Neural cell (in vitro differentiated cells): ENCODE results near the gene TTR. TPM values are rescaled to one million over a fixed set of nuclear protein-coding genes. Genes with fewer than 3 reads are reported as not detected.

Experiments
- H2AFZ ChIP-seq: fragments of 200-600, 300-800 bp; sonication (generic), shearing (Covaris generic); 2 replicates; pipeline ENCODE4 v1.6.0; 2014; ENCODE audit warnings: low read depth, mild to moderate bottlenecking, antibody characterized with exemption, low read length, moderate library complexity
- H3F3A ChIP-seq: fragments of 200-600 bp; shearing (Covaris generic); 2 replicates; pipeline ENCODE4 v1.6.1; 2016; ENCODE audit warnings: mild to moderate bottlenecking, moderate library complexity, mixed read lengths, antibody characterized with exemption, low read length; ENCODE audit not compliant: insufficient read depth, poor library complexity, severe bottlenecking
- H3K27ac ChIP-seq: fragments of 200-600, 300-800 bp; sonication (generic), shearing (Covaris generic); 2 replicates; pipeline ENCODE4 v1.5.1; 2014; ENCODE audit warnings: mild to moderate bottlenecking, low read length, moderate library complexity
- H3K27me3 ChIP-seq: fragments of 300-800, 200-600 bp; sonication (generic), shearing (Covaris generic); 2 replicates; pipeline ENCODE4 v1.6.0; 2014; ENCODE audit warnings: mild to moderate bottlenecking, low read depth, low read length, moderate library complexity; ENCODE audit not compliant: insufficient read depth
- H3K36me3 ChIP-seq: fragments of 300-800, 200-600 bp; sonication (generic), shearing (Covaris generic); 2 replicates; pipeline ENCODE4 v1.5.1; 2014; ENCODE audit warnings: mild to moderate bottlenecking, antibody characterized with exemption, low read length, moderate library complexity; ENCODE audit not compliant: insufficient read depth
- H3K4me2 ChIP-seq: fragments of 300-800, 200-600 bp; sonication (generic), shearing (Covaris generic); 2 replicates; pipeline ENCODE4 v1.6.0; 2014; ENCODE audit warnings: mild to moderate bottlenecking, low read length
- H3K4me3 ChIP-seq: fragments of 300-800, 200-600 bp; sonication (generic), shearing (Covaris generic); 2 replicates; pipeline ENCODE4 v1.5.1; 2014; ENCODE audit warnings: mild to moderate bottlenecking, low read length, moderate library complexity
- H3K79me2 ChIP-seq: fragments of 200-600 bp; shearing (Covaris generic); replicated peaks from 2 replicates; pipeline ENCODE4 v1.6.0; 2014; ENCODE audit warnings: mild to moderate bottlenecking, low read length, moderate library complexity; ENCODE audit not compliant: insufficient read depth
- H3K9ac ChIP-seq: fragments of 300-800, 200-600 bp; sonication (generic), shearing (Covaris generic); 2 replicates; pipeline ENCODE4 v1.6.1; 2016; ENCODE audit warnings: mild to moderate bottlenecking, low read length, mixed read lengths
- H3K9me2 ChIP-seq: fragments of 200-600 bp; shearing (Covaris generic); 2 replicates; pipeline ENCODE4 v1.6.1; 2016; ENCODE audit warnings: mild to moderate bottlenecking, low read length, mixed read lengths; ENCODE audit not compliant: insufficient read depth
- H3K9me3 ChIP-seq: fragments of 200-600, 300-800 bp; sonication (generic), shearing (Covaris generic); 2 replicates; pipeline ENCODE4 v1.6.1; 2016; ENCODE audit warnings: mild to moderate bottlenecking, mixed run types, low read length, moderate library complexity, mixed read lengths
- H4K20me1 ChIP-seq: fragments of 200-600 bp; shearing (Covaris generic); 2 replicates; pipeline ENCODE4 v1.6.1; 2016; ENCODE audit warnings: mild to moderate bottlenecking, mixed run types; ENCODE audit not compliant: insufficient read depth
- CTCF ChIP-seq: fragments of 450-650 bp; IDR thresholded peaks from 2 replicates; pipeline ENCODE4 v1.5.1; 2014; ENCODE audit warnings: antibody characterized with exemption, mild to moderate bottlenecking, moderate library complexity; ENCODE audit not compliant: poor library complexity, severe bottlenecking
- EP300 ChIP-seq: fragments of 450-650 bp; conservative IDR thresholded peaks from 2 replicates; pipeline ENCODE4 v1.6.1; 2014; ENCODE audit warnings: antibody characterized with exemption, mild to moderate bottlenecking, moderate library complexity; ENCODE audit not compliant: poor library complexity, severe bottlenecking
- EZH2 ChIP-seq: fragments of 200-600, 300-800 bp; shearing (Covaris generic), sonication (generic); IDR thresholded peaks from 2 replicates; pipeline ENCODE4 v1.6.1; 2014; ENCODE audit warnings: antibody characterized with exemption, low read length, borderline replicate concordance, mild to moderate bottlenecking; ENCODE audit not compliant: insufficient read depth, poor library complexity, severe bottlenecking
- MXI1 ChIP-seq: fragments of 450-650 bp; conservative IDR thresholded peaks from 2 replicates; pipeline ENCODE4 v1.6.1; 2014; ENCODE audit warnings: antibody characterized with exemption, mild to moderate bottlenecking; ENCODE audit not compliant: poor library complexity, severe bottlenecking
- POLR2AphosphoS5 ChIP-seq: IDR thresholded peaks from 2 replicates; pipeline ENCODE4 v1.6.1; 2012
- RAD21 ChIP-seq: fragments of 450-650 bp; conservative IDR thresholded peaks from 2 replicates; pipeline ENCODE4 v1.6.1; 2014; ENCODE audit warnings: antibody characterized with exemption, mild to moderate bottlenecking, moderate library complexity
- REST ChIP-seq: IDR thresholded peaks from 2 replicates; pipeline ENCODE4 v1.6.1; 2012; ENCODE audit warnings: borderline replicate concordance
- SMC3 ChIP-seq: fragments of 450-650 bp; conservative IDR thresholded peaks from 2 replicates; pipeline ENCODE4 v1.6.1; 2014; ENCODE audit warnings: antibody characterized with exemption, mild to moderate bottlenecking, moderate library complexity; ENCODE audit not compliant: poor library complexity
- TAF1 ChIP-seq: IDR thresholded peaks from 2 replicates; pipeline ENCODE4 v1.6.1; 2012; ENCODE audit warnings: low read depth
- polyA plus RNA-seq: library from polyadenylated mRNA; depleted of rRNA; stranded (reverse); fragments of >200 nt; gene quantifications from 2 replicates; pipeline ENCODE4 v1.2.3, GENCODE V29; 2014

TTR gene
- polyA plus RNA-seq, 1 donor from 2014 or later: not detected

GRCh38 chr18:31587529-31587928 lies 4.1 kb upstream of the TTR start:
- Histone ChIP-seq H3K79me2 (no peaks in the 10 kb centered on the region), H3K9ac (no peak overlapping the region), H3K4me2 (no peak overlapping the region), H3K27ac (no peak overlapping the region), H3F3A (no peaks in the 10 kb centered on the region), H3K9me3 (no peaks in the 10 kb centered on the region), H3K4me3 (no peak overlapping the region), H3K9me2 (no peaks in the 10 kb centered on the region), H3K27me3 (no peaks in the 10 kb centered on the region), H3K36me3 (no peaks in the 10 kb centered on the region), H4K20me1 (no peaks in the 10 kb centered on the region), H2AFZ (no peak overlapping the region)
- TF ChIP-seq MXI1: no peak
- TF ChIP-seq CTCF: no peak
- TF ChIP-seq EP300: no peak
- TF ChIP-seq SMC3: no peak
- TF ChIP-seq TAF1: no peak
- TF ChIP-seq POLR2AphosphoS5: no peak
- no peak for TF ChIP-seq EZH2
- TF ChIP-seq RAD21: no peak
- TF ChIP-seq REST: no peak

GRCh38 chr18:31590570-31590969 lies 1.1 kb upstream of the TTR start:
- TF ChIP-seq EZH2 (no peak), TAF1 (no peak), POLR2AphosphoS5 (no peak), REST (no peak), CTCF (no peak), RAD21 (no peak), EP300 (no peak), SMC3 (no peak), MXI1 (no peak)
- no peaks in the 10 kb centered on the region for H3K9me3 ChIP-seq
- H3K36me3 ChIP-seq: no peaks in the 10 kb centered on the region
- H3K79me2 ChIP-seq: no peaks in the 10 kb centered on the region
- H3F3A ChIP-seq: no peaks in the 10 kb centered on the region
- H3K4me3 ChIP-seq: no peak overlapping the region
- H3K9me2 ChIP-seq: no peaks in the 10 kb centered on the region
- H3K27me3 ChIP-seq: no peaks in the 10 kb centered on the region
- no peak overlapping the region for H2AFZ ChIP-seq
- no peak overlapping the region for H3K9ac ChIP-seq
- no peaks in the 10 kb centered on the region for H4K20me1 ChIP-seq
- H3K27ac ChIP-seq: no peak overlapping the region
- no peak overlapping the region for H3K4me2 ChIP-seq
